Chondrocyte (in vitro differentiated cells): ENCODE results near the gene RAP1GDS1. TPM values are rescaled to one million over a fixed set of nuclear protein-coding genes. Genes with fewer than 3 reads are reported as not detected.

Source experiments
- DNase-seq: peaks from one replicate; pipeline ENCODE4 v3.0.0; 2021; ENCODE audit warnings: mixed read lengths, low spot score
- H3K27ac Mint-ChIP-seq: one replicate; pipeline ENCODE4 v1.8.0; 2021; ENCODE audit warnings: mild to moderate bottlenecking, moderate library complexity, mixed read lengths; ENCODE audit not compliant: unreplicated experiment
- H3K27me3 Mint-ChIP-seq: 2 replicates; pipeline ENCODE4 v1.8.0; 2021; ENCODE audit warnings: low read depth, mixed read lengths
- H3K36me3 Mint-ChIP-seq: 2 replicates; pipeline ENCODE4 v1.8.0; 2021; ENCODE audit warnings: low read depth, mixed read lengths
- H3K4me1 Mint-ChIP-seq: 2 replicates; pipeline ENCODE4 v1.8.0; 2021; ENCODE audit warnings: low read depth, mild to moderate bottlenecking, mixed read lengths
- H3K4me3 Mint-ChIP-seq: one replicate; pipeline ENCODE4 v1.8.0; 2021; ENCODE audit warnings: mild to moderate bottlenecking, moderate library complexity, mixed read lengths; ENCODE audit not compliant: unreplicated experiment
- H3K9me3 Mint-ChIP-seq: 2 replicates; pipeline ENCODE4 v1.8.0; 2021; ENCODE audit warnings: low read depth, mixed read lengths
- total RNA-seq: library from RNA; stranded (reverse); gene quantifications from 3 replicates; pipeline ENCODE4 v1.2.1, GENCODE V29; 2021
- TF ChIP-seq, protein P1 (sequence below): fragments of 200-600 bp; sonication (generic); IDR thresholded peaks from 2 replicates; pipeline ENCODE4 v1.5.0; 2021; ENCODE audit warnings: antibody characterized with exemption, mild to moderate bottlenecking, moderate library complexity

The RAP1GDS1 gene
- total RNA-seq, 1 donor from 2014 or later, result 89.5 TPM

- Mint-ChIP-seq H3K9me3 (no peaks in the 10 kb centered on the region), H3K4me3 (no peak overlapping the region)
Measured at GRCh38 chr4:98232202-98232601, 29.0 kb upstream of the RAP1GDS1 start.

DNA sequence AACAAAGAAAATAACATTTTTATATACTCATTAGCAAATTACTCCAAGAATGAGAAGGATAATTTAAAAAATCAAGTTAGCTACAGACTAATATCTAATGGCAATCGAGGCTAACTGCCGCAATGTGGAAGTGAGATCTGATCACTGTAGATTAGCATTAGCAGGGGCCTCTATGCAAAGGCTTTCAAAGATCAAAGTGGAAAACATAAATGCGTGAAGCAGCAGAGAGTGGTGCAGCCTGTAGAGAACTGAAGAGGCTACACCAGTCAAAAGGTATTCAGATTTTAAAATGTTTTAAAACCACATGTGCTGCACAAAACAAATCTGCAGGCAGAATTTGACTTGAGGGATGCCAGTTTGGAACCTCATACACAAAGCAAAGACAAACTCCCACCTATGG lies 24.0 kb upstream of the RAP1GDS1 start:
- Mint-ChIP-seq H3K4me3 (no peak overlapping the region), H3K9me3 (no peaks in the 10 kb centered on the region)

More at GRCh38 chr4:98232202-98232601, 29.0 kb upstream of the RAP1GDS1 start:
- Mint-ChIP-seq H3K36me3 (no peaks in the 10 kb centered on the region), H3K27me3 (no peaks in the 10 kb centered on the region), H3K4me1 (no peaks in the 10 kb centered on the region), H3K27ac (no peak overlapping the region)
- TF ChIP-seq, protein P1, sequence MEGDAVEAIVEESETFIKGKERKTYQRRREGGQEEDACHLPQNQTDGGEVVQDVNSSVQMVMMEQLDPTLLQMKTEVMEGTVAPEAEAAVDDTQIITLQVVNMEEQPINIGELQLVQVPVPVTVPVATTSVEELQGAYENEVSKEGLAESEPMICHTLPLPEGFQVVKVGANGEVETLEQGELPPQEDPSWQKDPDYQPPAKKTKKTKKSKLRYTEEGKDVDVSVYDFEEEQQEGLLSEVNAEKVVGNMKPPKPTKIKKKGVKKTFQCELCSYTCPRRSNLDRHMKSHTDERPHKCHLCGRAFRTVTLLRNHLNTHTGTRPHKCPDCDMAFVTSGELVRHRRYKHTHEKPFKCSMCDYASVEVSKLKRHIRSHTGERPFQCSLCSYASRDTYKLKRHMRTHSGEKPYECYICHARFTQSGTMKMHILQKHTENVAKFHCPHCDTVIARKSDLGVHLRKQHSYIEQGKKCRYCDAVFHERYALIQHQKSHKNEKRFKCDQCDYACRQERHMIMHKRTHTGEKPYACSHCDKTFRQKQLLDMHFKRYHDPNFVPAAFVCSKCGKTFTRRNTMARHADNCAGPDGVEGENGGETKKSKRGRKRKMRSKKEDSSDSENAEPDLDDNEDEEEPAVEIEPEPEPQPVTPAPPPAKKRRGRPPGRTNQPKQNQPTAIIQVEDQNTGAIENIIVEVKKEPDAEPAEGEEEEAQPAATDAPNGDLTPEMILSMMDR, result no peak
- DNase-seq, result no peak

DNA sequence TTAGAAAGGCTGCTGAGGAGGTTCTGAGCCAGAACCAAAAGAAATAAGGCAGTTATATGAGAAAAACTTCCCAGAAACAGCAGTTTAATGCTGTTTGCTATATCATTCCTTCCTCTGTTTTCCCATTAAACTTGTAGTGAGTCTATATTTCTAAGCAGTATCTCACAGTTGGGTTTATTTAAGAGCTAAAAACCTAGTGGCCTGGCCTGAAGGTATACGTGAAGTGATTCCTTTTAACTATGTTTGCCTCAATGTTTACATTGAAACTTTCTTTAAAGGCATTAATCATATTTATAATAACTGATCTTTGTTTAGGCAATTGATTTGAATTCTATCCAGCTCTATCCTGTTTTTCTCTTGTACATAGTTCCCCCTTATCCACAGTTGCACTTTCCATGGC lies 19.1 kb upstream of the RAP1GDS1 start:
- H3K27ac Mint-ChIP-seq, result no peak overlapping the region
- H3K4me1 Mint-ChIP-seq, result peaks cover 3% of the 10 kb centered on the region
- H3K36me3 Mint-ChIP-seq, result peaks cover 2% of the 10 kb centered on the region
- H3K4me3 Mint-ChIP-seq, result no peak overlapping the region
- TF ChIP-seq, protein P1, result no peak
- H3K27me3 Mint-ChIP-seq, result peaks cover 8% of the 10 kb centered on the region
- H3K9me3 Mint-ChIP-seq, result no peaks in the 10 kb centered on the region
- DNase-seq, result no peak

More for the DNA sequence above, 24.0 kb upstream of the RAP1GDS1 start:
- Mint-ChIP-seq H3K27me3 (peaks cover 6% of the 10 kb centered on the region), H3K36me3 (no peaks in the 10 kb centered on the region), H3K27ac (no peak overlapping the region), H3K4me1 (no peaks in the 10 kb centered on the region)
- no peak for DNase-seq
- TF ChIP-seq, protein P1, result no peak

- TF ChIP-seq, protein P1, result no peak
- H3K4me3 Mint-ChIP-seq, result no peak overlapping the region
- no peaks in the 10 kb centered on the region for H3K9me3 Mint-ChIP-seq
- peaks cover 8% of the 10 kb centered on the region for H3K27me3 Mint-ChIP-seq
- H3K4me1 Mint-ChIP-seq, result peaks cover 3% of the 10 kb centered on the region
- peaks cover 2% of the 10 kb centered on the region for H3K36me3 Mint-ChIP-seq
- H3K27ac Mint-ChIP-seq, result no peak overlapping the region
- no peak for DNase-seq
Measured at GRCh38 chr4:98242538-98242937, 18.6 kb upstream of the RAP1GDS1 start.

DNA sequence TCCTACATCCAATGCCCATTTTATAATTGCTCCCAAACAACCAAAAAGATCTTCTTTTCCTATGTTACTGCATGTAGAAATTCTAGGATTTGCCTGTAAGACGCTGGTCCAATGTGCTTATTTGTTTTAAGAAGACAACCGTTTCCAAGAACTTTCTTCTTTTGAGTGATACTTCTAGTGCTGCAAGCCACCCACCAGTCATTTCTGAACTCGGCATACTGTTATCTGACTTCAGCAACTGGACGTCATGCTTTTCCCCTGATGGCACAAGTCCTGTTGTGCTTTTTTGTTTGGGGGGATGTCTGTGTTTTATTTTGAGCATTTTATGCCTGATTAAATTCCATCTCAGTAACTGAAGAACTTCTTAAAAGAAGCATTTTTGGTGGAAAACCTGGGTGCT lies 16.0 kb upstream of the RAP1GDS1 start:
- peaks cover 3% of the 10 kb centered on the region for H3K4me1 Mint-ChIP-seq
- no peak overlapping the region for H3K27ac Mint-ChIP-seq
- H3K36me3 Mint-ChIP-seq, result peaks cover 2% of the 10 kb centered on the region
- H3K27me3 Mint-ChIP-seq, result peaks cover 2% of the 10 kb centered on the region
- TF ChIP-seq, protein P1, result no peak
- no peak overlapping the region for H3K4me3 Mint-ChIP-seq
- no peaks in the 10 kb centered on the region for H3K9me3 Mint-ChIP-seq
- DNase-seq, result no peak
